Peyer's patch (tissue), 4 donors: ENCODE data around the gene INTS7. TPM values are rescaled to one million over a fixed set of nuclear protein-coding genes. Genes with fewer than 3 reads are reported as not detected.

Source experiments
- DNase-seq, 3 donors: peaks; one replicate each; pipeline ENCODE4 v3.0.0-alpha.2; 2017 to 2019
- H3K27ac ChIP-seq, 4 donors: fragments of 200-600 bp; sonication (generic); one replicate each; pipeline ENCODE4 v1.5.1; 2016 to 2019
- H3K27me3 ChIP-seq, 2 donors: fragments of 200-600 bp; sonication (generic); one replicate each; pipeline ENCODE4 v1.5.1; 2019
- H3K36me3 ChIP-seq, 3 donors: fragments of 200-600 bp; sonication (generic); one replicate each; pipeline ENCODE4 v1.5.1; 2016 to 2019
- H3K4me1 ChIP-seq, 4 donors: fragments of 200-600 bp; sonication (generic); one replicate each; pipeline ENCODE4 v1.5.1; 2016 to 2019
- H3K4me3 ChIP-seq, 4 donors: fragments of 200-600 bp; sonication (generic); 1 replicate in 3 of 4; 2 replicates in 1 of 4; pipeline ENCODE4 v1.5.1; 2016 to 2019; ENCODE audit warnings: mild to moderate bottlenecking in 1 of 4
- H3K9me3 ChIP-seq, 4 donors: fragments of 200-600 bp; sonication (generic); one replicate each; pipeline ENCODE4 v1.5.1; 2016 to 2019; ENCODE audit warnings: mild to moderate bottlenecking in 1 of 4
- POLR2A ChIP-seq, 2 donors: fragments of 450-650 bp; IDR thresholded peaks; one replicate each; pipeline ENCODE4 v1.5.1; 2017; ENCODE audit warnings: antibody characterized with exemption in 2 of 2, mild to moderate bottlenecking in 2 of 2, moderate library complexity in 2 of 2
- total RNA-seq, 4 donors: library from RNA; depleted of rRNA; stranded (reverse); fragments of >200 nt; gene quantifications; one replicate each; pipeline ENCODE4 v1.1.0, GENCODE V29; 2016
- TF ChIP-seq, protein P1 (sequence below), 6 experiments: fragments of 450-650 bp in 4 of 6; fragments of 200-600 bp in 2 of 6; sonication (generic) in 1 of 6; IDR thresholded peaks; one replicate each; pipeline ENCODE4 v1.5.1; 2017 to 2019; ENCODE audit warnings: antibody characterized with exemption in 6 of 6, mild to moderate bottlenecking in 3 of 6, moderate library complexity in 1 of 6

INTS7 gene
- total RNA-seq, 4 donors from 2014 or later = 7.7 to 21.5 (median 11.9) TPM

DNA sequence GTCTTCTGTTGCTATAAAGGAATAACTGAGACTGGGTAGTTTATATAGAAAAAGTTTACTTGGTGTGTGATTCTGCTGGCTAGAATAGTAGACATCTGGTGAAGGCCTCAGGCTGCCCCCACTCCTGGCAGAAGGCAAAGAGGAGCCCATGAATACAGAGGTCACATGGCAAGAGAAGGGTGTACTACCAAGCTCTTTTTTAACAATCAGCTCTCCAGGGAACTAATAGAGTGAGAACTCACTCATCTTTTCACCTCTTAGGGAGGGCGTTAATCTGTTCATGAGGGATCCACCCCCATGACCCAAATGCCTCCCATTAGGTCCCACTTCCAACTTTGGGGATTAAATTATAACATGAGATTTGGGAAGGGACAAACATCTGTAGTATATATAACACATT is 9.5 kb upstream of the INTS7 start:
- Histone ChIP-seq H3K9me3 (no peaks in the 10 kb centered on the region), H3K4me1 (no peaks in the 10 kb centered on the region), H3K36me3 (no peaks in the 10 kb centered on the region), H3K27ac (no peak overlapping the region), H3K4me3 (no peak overlapping the region), H3K27me3 (no peaks in the 10 kb centered on the region)
- DNase-seq = no peak
- TF ChIP-seq, protein P1, sequence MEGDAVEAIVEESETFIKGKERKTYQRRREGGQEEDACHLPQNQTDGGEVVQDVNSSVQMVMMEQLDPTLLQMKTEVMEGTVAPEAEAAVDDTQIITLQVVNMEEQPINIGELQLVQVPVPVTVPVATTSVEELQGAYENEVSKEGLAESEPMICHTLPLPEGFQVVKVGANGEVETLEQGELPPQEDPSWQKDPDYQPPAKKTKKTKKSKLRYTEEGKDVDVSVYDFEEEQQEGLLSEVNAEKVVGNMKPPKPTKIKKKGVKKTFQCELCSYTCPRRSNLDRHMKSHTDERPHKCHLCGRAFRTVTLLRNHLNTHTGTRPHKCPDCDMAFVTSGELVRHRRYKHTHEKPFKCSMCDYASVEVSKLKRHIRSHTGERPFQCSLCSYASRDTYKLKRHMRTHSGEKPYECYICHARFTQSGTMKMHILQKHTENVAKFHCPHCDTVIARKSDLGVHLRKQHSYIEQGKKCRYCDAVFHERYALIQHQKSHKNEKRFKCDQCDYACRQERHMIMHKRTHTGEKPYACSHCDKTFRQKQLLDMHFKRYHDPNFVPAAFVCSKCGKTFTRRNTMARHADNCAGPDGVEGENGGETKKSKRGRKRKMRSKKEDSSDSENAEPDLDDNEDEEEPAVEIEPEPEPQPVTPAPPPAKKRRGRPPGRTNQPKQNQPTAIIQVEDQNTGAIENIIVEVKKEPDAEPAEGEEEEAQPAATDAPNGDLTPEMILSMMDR (IDR thresholded peaks at IDR 0.05) = no peak
- TF ChIP-seq POLR2A (IDR thresholded peaks at IDR 0.05) = no peak

DNA sequence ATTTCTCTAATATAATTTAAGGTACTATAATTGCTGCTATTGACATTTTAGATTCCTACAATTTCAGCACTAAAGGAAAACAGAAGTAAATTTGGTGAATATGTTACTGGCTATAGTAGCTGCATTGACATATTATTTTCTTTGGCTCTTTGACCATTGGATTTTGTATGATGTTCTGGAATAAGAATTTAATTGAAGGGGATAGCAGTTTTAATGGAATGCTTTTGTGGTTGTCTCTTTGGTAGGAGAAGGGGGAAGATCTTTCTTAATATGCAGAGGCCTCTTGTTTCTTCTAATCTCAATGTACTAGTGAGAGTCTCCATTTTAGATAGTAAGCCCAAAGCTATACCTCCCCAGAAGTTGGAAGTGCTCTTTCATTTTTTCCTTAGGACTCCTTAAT is 7.1 kb upstream of the INTS7 start:
- Histone ChIP-seq H3K27ac (no peak overlapping the region), H3K27me3 (no peaks in the 10 kb centered on the region), H3K4me1 (no peaks in the 10 kb centered on the region), H3K36me3 (no peaks in the 10 kb centered on the region), H3K9me3 (no peaks in the 10 kb centered on the region), H3K4me3 (no peak overlapping the region)
- no peak for TF ChIP-seq POLR2A (IDR thresholded peaks at IDR 0.05)
- TF ChIP-seq, protein P1 (IDR thresholded peaks at IDR 0.05) = no peak
- DNase-seq = no peak

DNA sequence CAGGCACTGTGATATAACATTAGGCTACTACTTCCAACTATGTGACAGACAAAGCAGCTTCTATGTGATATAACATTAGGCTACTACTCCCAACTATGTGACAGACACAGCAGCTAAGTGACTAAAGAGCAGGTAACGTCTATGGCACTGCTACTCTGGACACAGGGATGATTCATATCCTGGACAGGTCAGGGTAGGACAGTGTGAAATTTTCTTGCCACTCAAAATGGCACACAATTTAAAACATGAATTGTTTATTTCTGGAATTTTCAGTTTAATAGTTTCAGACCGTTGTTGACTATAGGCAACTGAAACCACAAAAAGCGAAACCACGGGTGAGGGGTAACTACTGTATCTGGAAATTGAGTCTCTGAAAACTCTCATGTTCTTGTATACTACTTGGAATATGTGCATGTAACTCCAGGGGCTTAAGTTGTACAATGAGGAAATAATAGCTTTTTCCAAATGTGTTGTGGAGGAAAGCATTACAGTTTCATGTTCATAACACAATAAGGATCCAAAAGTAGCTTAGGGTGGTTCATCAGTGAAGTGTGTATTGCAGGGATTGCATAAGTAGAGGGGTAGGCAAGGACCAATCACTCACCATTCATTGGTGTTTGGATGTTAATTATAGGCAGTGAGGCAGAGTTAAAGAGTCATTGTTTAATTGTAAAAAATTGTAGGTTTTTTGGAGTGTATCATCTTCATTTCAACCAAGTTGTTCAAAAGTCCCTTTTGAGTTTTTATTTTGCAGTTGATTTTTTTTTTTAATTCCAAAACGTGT is 5.5 kb upstream of the INTS7 start:
- no peak for TF ChIP-seq POLR2A (IDR thresholded peaks at IDR 0.05)
- TF ChIP-seq, protein P1 (IDR thresholded peaks at IDR 0.05) = no peak

DNA sequence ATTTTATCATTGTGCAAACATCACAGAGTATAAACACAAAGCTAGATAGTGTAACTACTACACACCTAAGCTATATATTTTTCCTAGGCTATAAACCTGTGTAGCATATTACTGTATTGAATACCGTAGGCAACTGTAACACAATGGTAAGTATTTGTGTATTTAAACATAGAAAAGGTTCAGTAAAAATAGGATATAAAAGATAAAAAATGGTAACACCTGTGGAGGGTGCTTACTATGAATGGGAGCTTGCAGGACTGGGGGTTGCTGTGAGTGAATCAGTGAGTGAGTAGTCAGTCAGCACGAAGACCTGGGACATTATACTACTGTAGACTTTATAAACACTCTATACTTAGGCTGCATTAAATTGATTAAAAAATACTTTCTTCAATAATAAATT is 4.3 kb upstream of the INTS7 start:
- Histone ChIP-seq H3K27ac (no peak overlapping the region), H3K9me3 (no peaks in the 10 kb centered on the region), H3K4me1 (peaks cover 0 to 6% (median 0%) of the 10 kb centered on the region in 4 donors), H3K27me3 (no peaks in the 10 kb centered on the region), H3K4me3 (no peak overlapping the region), H3K36me3 (no peaks in the 10 kb centered on the region)
- no peak for TF ChIP-seq POLR2A (IDR thresholded peaks at IDR 0.05)
- TF ChIP-seq, protein P1 (IDR thresholded peaks at IDR 0.05) = no peak
- no peak for DNase-seq

More for the DNA sequence above, 5.5 kb upstream of the INTS7 start:
- no peaks in the 10 kb centered on the region for H3K9me3 ChIP-seq
- H3K27me3 ChIP-seq = no peaks in the 10 kb centered on the region
- no peaks in the 10 kb centered on the region for H3K36me3 ChIP-seq
- no peak for DNase-seq
- no peak overlapping the region for H3K27ac ChIP-seq
- H3K4me1 ChIP-seq = peaks cover 0 to 6% (median 0%) of the 10 kb centered on the region in 4 donors
- H3K4me3 ChIP-seq = no peak overlapping the region

DNA sequence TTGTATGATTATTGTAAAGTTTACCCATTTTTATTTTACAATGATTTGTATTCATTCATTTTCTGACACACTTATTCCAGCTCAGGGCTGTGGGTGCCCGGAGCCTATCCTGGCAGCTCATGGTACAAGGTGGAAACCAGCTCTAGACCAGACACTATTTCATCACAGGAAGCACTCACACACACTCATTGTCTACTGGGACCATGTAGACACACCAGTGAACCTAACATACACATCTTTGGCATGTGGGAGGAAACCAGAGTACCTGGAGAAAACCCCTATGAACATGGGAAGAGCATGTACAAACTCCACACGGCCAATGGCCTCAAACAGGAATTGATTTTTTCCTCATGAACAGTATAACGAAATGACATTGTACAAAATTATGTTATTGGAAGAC is 2.5 kb upstream of the INTS7 start:
- H3K27me3 ChIP-seq = no peaks in the 10 kb centered on the region
- no peaks in the 10 kb centered on the region for H3K9me3 ChIP-seq
- DNase-seq = no peak
- no peak overlapping the region for H3K27ac ChIP-seq
- no peaks in the 10 kb centered on the region for H3K36me3 ChIP-seq
- no peak overlapping the region for H3K4me3 ChIP-seq
- peaks cover 0 to 12% (median 0%) of the 10 kb centered on the region in 4 donors for H3K4me1 ChIP-seq
- TF ChIP-seq, protein P1 (IDR thresholded peaks at IDR 0.05) = no peak
- no peak for TF ChIP-seq POLR2A (IDR thresholded peaks at IDR 0.05)
